Measurements from ENCODE around the gene AHCYL1. TPM values are rescaled to one million over a fixed set of nuclear protein-coding genes. Genes with fewer than 3 reads are reported as not detected.

Gene AHCYL1
- total and polyA plus RNA-seq, 2 donors (not counting 3 experiments of a cell fraction or from before 2014, with no cell fraction given): 49.2 to 74.2 TPM

GRCh38 chr1:110058591-110058990 lies 74.0 kb downstream of the AHCYL1 start:
- Histone ChIP-seq H3K9me1 (replicated peaks; ENCODE audit: control insufficient read depth, extremely low read depth, insufficient read depth, low read length) (no peaks in the 10 kb centered on the region), H3K9ac (replicated peaks; ENCODE audit: extremely low read depth, insufficient read depth, low read length) (no peak overlapping the region), H3K27me3 (ENCODE audit: control insufficient read depth in 2 of 2, insufficient read depth in 2 of 2, low read length in 2 of 2) (no peaks in the 10 kb centered on the region), H4K20me1 (replicated peaks; ENCODE audit: control insufficient read depth, extremely low read depth, insufficient read depth, low read length) (no peaks in the 10 kb centered on the region), H3K4me1 (ENCODE audit: control insufficient read depth, extremely low read depth, insufficient read depth, low read length) (no peaks in the 10 kb centered on the region), H2AFZ (ENCODE audit: low read depth, low read length) (no peak overlapping the region), H3K36me3 (ENCODE audit: control insufficient read depth in 2 of 2, extremely low read depth in 1 of 2, insufficient read depth in 2 of 2, low read length in 2 of 2) (peaks cover 16 to 39% of the 10 kb centered on the region in 2 experiments), H3K27ac (ENCODE audit: insufficient read depth, low read depth, low read length) (no peak overlapping the region), H3K4me3 (replicated peaks in 1 of 3; ENCODE audit: insufficient read depth in 1 of 3, low read depth in 1 of 3, low read length in 3 of 3) (no peak overlapping the region), H3K9me3 (replicated peaks; ENCODE audit: control insufficient read depth, insufficient read depth, low read length) (no peaks in the 10 kb centered on the region), H3K4me2 (ENCODE audit: insufficient read depth, low read length) (no peak overlapping the region), H3K79me2 (ENCODE audit: control insufficient read depth, insufficient read depth, low read length) (no peaks in the 10 kb centered on the region)
- no peak for FAIRE-seq
- ChIA-PET CTCF (interaction anchor here (1.5 to 3.9 kb wide), 3 partner anchors 29 to 32 kb away, joined by 4 to 17 read pairs (median 16); no protein-coding TSS in a partner anchor), POLR2A (no interaction called here)
- dilution Hi-C loops (cut with MboI; ENCODE audit: extremely low pct_ligation_motif_present, low sequenced_read_pairs) (no loop called here), intact Hi-C loops (cut with micrococcal nuclease) (no loop called here)
- TF ChIP-seq CTCF (IDR thresholded peaks at IDR 0.05; ENCODE audit: extremely low read depth in 1 of 2, insufficient read depth in 1 of 2, low read depth in 1 of 2, low read length in 2 of 2): no peak
- TF ChIP-seq MAX (IDR thresholded peaks at IDR 0.05; ENCODE audit: insufficient read depth, insufficient read length): no peak
- TF ChIP-seq EZH2 (IDR thresholded peaks at IDR 0.05; ENCODE audit: borderline replicate concordance, low read depth, low read length, severe bottlenecking): no peak
- TF ChIP-seq POLR2AphosphoS5 (IDR thresholded peaks at IDR 0.05; ENCODE audit: insufficient read depth, low read depth, low read length): no peak
- no peak for TF ChIP-seq POLR2A (IDR thresholded peaks at IDR 0.05; ENCODE audit: low read depth, low read length)
- no peak for TF ChIP-seq MYC (IDR thresholded peaks at IDR 0.05; ENCODE audit: low read depth, low read length)
- TF ChIP-seq FOS (IDR thresholded peaks at IDR 0.05; ENCODE audit: borderline replicate concordance, insufficient read depth, low read length): no peak
- TF ChIP-seq JUN (IDR thresholded peaks at IDR 0.05; ENCODE audit: borderline replicate concordance, insufficient read depth, insufficient read length, low read depth): no peak
- no peak for TF ChIP-seq GATA2 (IDR thresholded peaks at IDR 0.05; ENCODE audit: insufficient read depth, insufficient read length, low read depth, low read length)
- BruUV-seq (replicated peaks): no TSS peak
- no peak for DNase-seq (ENCODE audit: low read depth, low spot score)
